ENCODE results near the gene POLN. TPM values are rescaled to one million over a fixed set of nuclear protein-coding genes. Genes with fewer than 3 reads are reported as not detected.
"Not testable (repeated sequence)": the region's sequence is repeated elsewhere in the genome, so short reads cannot be mapped to it uniquely, and the experiment has no call there.

Gene POLN
- polyA plus RNA-seq, 1 donor (not counting 4 experiments of a cell fraction or from before 2014, with no cell fraction given), result 1.3 TPM

DNA sequence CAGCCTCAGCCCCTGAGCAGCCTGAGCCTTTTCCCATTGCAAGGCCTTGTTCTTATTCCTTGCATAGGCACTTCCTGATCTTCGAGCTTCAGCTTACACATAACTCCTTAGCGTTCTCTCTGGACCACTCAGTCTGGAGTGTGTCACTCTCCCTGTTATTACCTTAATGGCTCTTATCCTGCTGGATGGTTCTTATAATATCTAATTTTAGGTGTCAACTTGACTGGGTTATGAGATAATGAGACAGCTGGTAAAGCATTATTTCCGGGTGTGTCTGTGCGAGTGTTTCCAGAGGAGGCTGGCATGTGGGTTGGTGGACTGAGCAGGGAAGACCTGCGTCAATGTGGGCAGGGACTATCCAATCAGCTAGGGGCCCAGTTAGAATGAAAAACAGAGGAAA, 75.7 kb downstream of the POLN start:
- no peaks in the 10 kb centered on the region for H3K36me3 ChIP-seq (ENCODE audit: control insufficient read depth in 2 of 2, extremely low read depth in 1 of 2, insufficient read depth in 2 of 2, low read length in 2 of 2)
- no peak overlapping the region for H3K4me2 ChIP-seq (ENCODE audit: control insufficient read depth, extremely low read depth, insufficient read depth, low read depth, low read length)
- no peak for DNase-seq (ENCODE audit: low read depth, low spot score)
- H3K9me1 ChIP-seq (ENCODE audit: control insufficient read depth, extremely low read depth, insufficient read depth, low read length), result no peaks in the 10 kb centered on the region
- no peak overlapping the region for H2AFZ ChIP-seq (ENCODE audit: control insufficient read depth, low read length)
- H3K9ac ChIP-seq (ENCODE audit: control insufficient read depth, extremely low read depth, insufficient read depth, low read length), result no peak overlapping the region
- TF ChIP-seq EZH2 (IDR thresholded peaks at IDR 0.05; ENCODE audit: low read length), result no peak
- TF ChIP-seq, protein P1, sequence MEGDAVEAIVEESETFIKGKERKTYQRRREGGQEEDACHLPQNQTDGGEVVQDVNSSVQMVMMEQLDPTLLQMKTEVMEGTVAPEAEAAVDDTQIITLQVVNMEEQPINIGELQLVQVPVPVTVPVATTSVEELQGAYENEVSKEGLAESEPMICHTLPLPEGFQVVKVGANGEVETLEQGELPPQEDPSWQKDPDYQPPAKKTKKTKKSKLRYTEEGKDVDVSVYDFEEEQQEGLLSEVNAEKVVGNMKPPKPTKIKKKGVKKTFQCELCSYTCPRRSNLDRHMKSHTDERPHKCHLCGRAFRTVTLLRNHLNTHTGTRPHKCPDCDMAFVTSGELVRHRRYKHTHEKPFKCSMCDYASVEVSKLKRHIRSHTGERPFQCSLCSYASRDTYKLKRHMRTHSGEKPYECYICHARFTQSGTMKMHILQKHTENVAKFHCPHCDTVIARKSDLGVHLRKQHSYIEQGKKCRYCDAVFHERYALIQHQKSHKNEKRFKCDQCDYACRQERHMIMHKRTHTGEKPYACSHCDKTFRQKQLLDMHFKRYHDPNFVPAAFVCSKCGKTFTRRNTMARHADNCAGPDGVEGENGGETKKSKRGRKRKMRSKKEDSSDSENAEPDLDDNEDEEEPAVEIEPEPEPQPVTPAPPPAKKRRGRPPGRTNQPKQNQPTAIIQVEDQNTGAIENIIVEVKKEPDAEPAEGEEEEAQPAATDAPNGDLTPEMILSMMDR (optimal IDR thresholded peaks at IDR 0.05 in 1 of 3, IDR thresholded peaks at IDR 0.05 in 1 of 3, conservative IDR thresholded peaks at IDR 0.05 in 1 of 3; ENCODE audit: extremely low read depth in 1 of 3, insufficient read depth in 2 of 3, low read length in 3 of 3), result no peak
- no peaks in the 10 kb centered on the region for H4K20me1 ChIP-seq (ENCODE audit: control insufficient read depth, extremely low read depth, insufficient read depth, low read length)
- no peaks in the 10 kb centered on the region for H3K9me3 ChIP-seq (ENCODE audit: control insufficient read depth, low read depth, low read length)
- no peak for FAIRE-seq
- no peak overlapping the region for H3K4me3 ChIP-seq (ENCODE audit: control insufficient read depth in 2 of 3, extremely low read depth in 1 of 3, insufficient read depth in 2 of 3, low read depth in 1 of 3, low read length in 3 of 3)
- H3K4me1 ChIP-seq (ENCODE audit: control insufficient read depth, extremely low read depth, insufficient read depth, low read length), result no peaks in the 10 kb centered on the region
- no peaks in the 10 kb centered on the region for H3K79me2 ChIP-seq (ENCODE audit: control insufficient read depth, insufficient read depth, low read length)
- no peak overlapping the region for H3K27ac ChIP-seq (ENCODE audit: control insufficient read depth, insufficient read depth, low read length)
- no peaks in the 10 kb centered on the region for H3K27me3 ChIP-seq (ENCODE audit: control insufficient read depth, extremely low read depth, insufficient read depth, low read length)
- dilution Hi-C loops (cut with MboI; ENCODE audit: extremely low pct_ligation_motif_present, low sequenced_read_pairs), result no loop called here

DNA sequence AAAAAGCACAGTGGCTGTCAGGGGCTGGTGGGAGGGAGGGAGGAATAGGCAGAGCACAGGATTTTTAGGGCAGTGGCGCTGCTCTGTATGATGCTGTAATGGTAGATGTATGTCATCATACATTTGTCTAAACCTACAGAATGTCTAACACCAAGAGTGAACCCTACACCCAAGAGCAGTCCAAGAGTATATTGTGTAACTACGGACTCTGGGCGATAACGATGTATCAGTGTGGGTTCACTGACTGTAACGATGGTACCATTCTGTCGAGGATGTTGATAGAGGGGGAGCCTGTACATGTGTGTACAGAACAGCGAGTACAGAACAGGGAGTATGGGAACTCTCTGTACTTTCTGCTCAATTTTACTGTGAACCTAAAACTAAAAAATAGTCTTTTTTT, 76.5 kb downstream of the POLN start:
- Histone ChIP-seq H3K27me3 (ENCODE audit: control insufficient read depth, extremely low read depth, insufficient read depth, low read length) (no peaks in the 10 kb centered on the region), H3K4me2 (ENCODE audit: control insufficient read depth, extremely low read depth, insufficient read depth, low read depth, low read length) (no peak overlapping the region), H3K9me1 (ENCODE audit: control insufficient read depth, extremely low read depth, insufficient read depth, low read length) (no peaks in the 10 kb centered on the region), H2AFZ (ENCODE audit: control insufficient read depth, low read length) (no peak overlapping the region), H3K9me3 (ENCODE audit: control insufficient read depth, low read depth, low read length) (no peaks in the 10 kb centered on the region), H3K9ac (ENCODE audit: control insufficient read depth, extremely low read depth, insufficient read depth, low read length) (no peak overlapping the region), H3K4me3 (ENCODE audit: control insufficient read depth in 2 of 3, extremely low read depth in 1 of 3, insufficient read depth in 2 of 3, low read depth in 1 of 3, low read length in 3 of 3) (no peak overlapping the region), H3K27ac (ENCODE audit: control insufficient read depth, insufficient read depth, low read length) (no peak overlapping the region), H3K4me1 (ENCODE audit: control insufficient read depth, extremely low read depth, insufficient read depth, low read length) (no peaks in the 10 kb centered on the region), H4K20me1 (ENCODE audit: control insufficient read depth, extremely low read depth, insufficient read depth, low read length) (no peaks in the 10 kb centered on the region), H3K79me2 (ENCODE audit: control insufficient read depth, insufficient read depth, low read length) (no peaks in the 10 kb centered on the region), H3K36me3 (ENCODE audit: control insufficient read depth in 2 of 2, extremely low read depth in 1 of 2, insufficient read depth in 2 of 2, low read length in 2 of 2) (no peaks in the 10 kb centered on the region)
- no peak for TF ChIP-seq EZH2 (IDR thresholded peaks at IDR 0.05; ENCODE audit: low read length)
- no peak for DNase-seq (ENCODE audit: low read depth, low spot score)
- no peak for FAIRE-seq
- dilution Hi-C loops (cut with MboI; ENCODE audit: extremely low pct_ligation_motif_present, low sequenced_read_pairs), result no loop called here

DNA sequence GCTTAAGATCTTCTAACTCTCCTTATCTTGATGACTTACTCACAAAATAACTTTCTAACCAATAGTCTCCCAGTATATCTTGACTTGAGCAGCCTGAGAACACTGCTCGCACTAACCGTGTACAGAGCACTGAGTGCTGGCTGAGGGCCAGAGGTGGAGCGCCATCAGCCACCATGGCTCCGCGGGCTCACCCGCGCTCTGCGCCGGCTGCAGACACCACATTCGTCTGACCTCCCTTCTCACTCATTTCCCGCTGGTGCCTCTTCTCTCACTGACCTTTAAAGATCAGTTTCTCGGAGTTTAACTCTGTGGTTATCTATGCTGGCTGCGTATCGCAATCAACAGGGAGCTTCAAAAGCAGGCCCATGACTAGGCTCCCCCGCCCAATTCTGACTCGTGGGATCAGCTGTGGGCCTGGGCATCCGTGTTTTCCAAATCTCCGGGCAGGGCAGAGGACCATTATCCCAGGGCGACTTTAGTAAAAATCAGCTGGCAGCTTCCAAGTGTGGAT, 78.6 kb downstream of the POLN start:
- H3K4me2 ChIP-seq (ENCODE audit: control insufficient read depth, extremely low read depth, insufficient read depth, low read depth, low read length), result no peak overlapping the region
- no peaks in the 10 kb centered on the region for H3K9me3 ChIP-seq (ENCODE audit: control insufficient read depth, low read depth, low read length)
- TF ChIP-seq EZH2 (IDR thresholded peaks at IDR 0.05; ENCODE audit: low read length), result no peak
- TF ChIP-seq, protein P1 (optimal IDR thresholded peaks at IDR 0.05 in 1 of 3, IDR thresholded peaks at IDR 0.05 in 1 of 3, conservative IDR thresholded peaks at IDR 0.05 in 1 of 3; ENCODE audit: extremely low read depth in 1 of 3, insufficient read depth in 2 of 3, low read length in 3 of 3), result no peak
- no peak overlapping the region for H3K4me3 ChIP-seq (ENCODE audit: control insufficient read depth in 2 of 3, extremely low read depth in 1 of 3, insufficient read depth in 2 of 3, low read depth in 1 of 3, low read length in 3 of 3)
- H3K27me3 ChIP-seq (ENCODE audit: control insufficient read depth, extremely low read depth, insufficient read depth, low read length), result no peaks in the 10 kb centered on the region
- H3K9ac ChIP-seq (ENCODE audit: control insufficient read depth, extremely low read depth, insufficient read depth, low read length), result no peak overlapping the region
- FAIRE-seq (no peak), DNase-seq (ENCODE audit: low read depth, low spot score) (no peak)
- H3K36me3 ChIP-seq (ENCODE audit: control insufficient read depth in 2 of 2, extremely low read depth in 1 of 2, insufficient read depth in 2 of 2, low read length in 2 of 2), result no peaks in the 10 kb centered on the region
- no peaks in the 10 kb centered on the region for H4K20me1 ChIP-seq (ENCODE audit: control insufficient read depth, extremely low read depth, insufficient read depth, low read length)
- dilution Hi-C loops (cut with MboI; ENCODE audit: extremely low pct_ligation_motif_present, low sequenced_read_pairs), result no loop called here
- H3K9me1 ChIP-seq (ENCODE audit: control insufficient read depth, extremely low read depth, insufficient read depth, low read length), result no peaks in the 10 kb centered on the region
- H2AFZ ChIP-seq (ENCODE audit: control insufficient read depth, low read length), result no peak overlapping the region
- no peaks in the 10 kb centered on the region for H3K4me1 ChIP-seq (ENCODE audit: control insufficient read depth, extremely low read depth, insufficient read depth, low read length)
- H3K27ac ChIP-seq (ENCODE audit: control insufficient read depth, insufficient read depth, low read length), result no peak overlapping the region
- no peaks in the 10 kb centered on the region for H3K79me2 ChIP-seq (ENCODE audit: control insufficient read depth, insufficient read depth, low read length)

DNA sequence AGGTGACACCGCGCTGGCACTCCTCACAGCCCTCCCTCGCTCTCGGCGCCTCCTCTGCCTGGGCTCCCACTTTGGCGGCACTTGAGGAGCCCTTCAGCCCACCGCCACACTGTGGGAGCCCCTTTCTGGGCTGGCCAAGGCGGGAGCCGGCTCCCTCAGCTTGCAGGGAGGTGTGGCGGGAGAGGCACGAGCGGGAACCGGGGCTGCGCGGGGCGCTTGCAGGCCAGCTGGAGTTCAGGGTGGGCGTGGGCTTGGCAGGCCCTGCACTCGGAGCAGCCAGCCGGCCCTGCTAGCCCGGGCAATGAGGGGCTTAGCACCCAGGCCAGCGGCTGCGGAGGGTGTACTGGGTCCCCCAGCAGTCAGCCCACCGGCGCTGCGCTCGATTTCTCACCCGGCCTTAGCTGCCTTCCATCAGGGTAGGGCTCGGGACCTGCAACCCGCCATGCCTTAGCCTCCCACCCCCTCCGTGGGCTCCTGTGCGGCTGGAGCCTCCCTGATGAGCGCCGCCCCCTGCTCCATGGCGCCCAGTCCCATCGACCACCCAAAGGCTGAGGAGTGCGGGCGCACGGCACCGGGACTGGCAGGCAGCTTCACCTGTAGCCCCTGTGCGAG, 80.7 kb downstream of the POLN start:
- H2AFZ ChIP-seq (ENCODE audit: control insufficient read depth, low read length); H3K9me3 ChIP-seq (ENCODE audit: control insufficient read depth, low read depth, low read length); H3K79me2 ChIP-seq (ENCODE audit: control insufficient read depth, insufficient read depth, low read length); dilution Hi-C loops (cut with MboI; ENCODE audit: extremely low pct_ligation_motif_present, low sequenced_read_pairs); FAIRE-seq; H4K20me1 ChIP-seq (ENCODE audit: control insufficient read depth, extremely low read depth, insufficient read depth, low read length); H3K9me1 ChIP-seq (ENCODE audit: control insufficient read depth, extremely low read depth, insufficient read depth, low read length); H3K9ac ChIP-seq (ENCODE audit: control insufficient read depth, extremely low read depth, insufficient read depth, low read length); DNase-seq (ENCODE audit: low read depth, low spot score); H3K36me3 ChIP-seq (ENCODE audit: control insufficient read depth in 2 of 2, extremely low read depth in 1 of 2, insufficient read depth in 2 of 2, low read length in 2 of 2); H3K4me3 ChIP-seq (ENCODE audit: control insufficient read depth in 2 of 3, extremely low read depth in 1 of 3, insufficient read depth in 2 of 3, low read depth in 1 of 3, low read length in 3 of 3); H3K27ac ChIP-seq (ENCODE audit: control insufficient read depth, insufficient read depth, low read length); H3K4me2 ChIP-seq (ENCODE audit: control insufficient read depth, extremely low read depth, insufficient read depth, low read depth, low read length); H3K27me3 ChIP-seq (ENCODE audit: control insufficient read depth, extremely low read depth, insufficient read depth, low read length); H3K4me1 ChIP-seq (ENCODE audit: control insufficient read depth, extremely low read depth, insufficient read depth, low read length): not testable (repeated sequence)

All from keratinocyte (primary cell).